GM21576 (cell line): ENCODE results near the gene PIAS4.
A peak's percentile ranks its signal among the peaks of the same experiment; 100 is the strongest.

Experiments used
- ATAC-seq: cut with Tn5 transposase; IDR thresholded peaks from one replicate; pipeline ENCODE4 v1.9.1; 2021; ENCODE audit warnings: mild to moderate bottlenecking, moderate library complexity; ENCODE audit not compliant: unreplicated experiment

Gene PIAS4

DNA sequence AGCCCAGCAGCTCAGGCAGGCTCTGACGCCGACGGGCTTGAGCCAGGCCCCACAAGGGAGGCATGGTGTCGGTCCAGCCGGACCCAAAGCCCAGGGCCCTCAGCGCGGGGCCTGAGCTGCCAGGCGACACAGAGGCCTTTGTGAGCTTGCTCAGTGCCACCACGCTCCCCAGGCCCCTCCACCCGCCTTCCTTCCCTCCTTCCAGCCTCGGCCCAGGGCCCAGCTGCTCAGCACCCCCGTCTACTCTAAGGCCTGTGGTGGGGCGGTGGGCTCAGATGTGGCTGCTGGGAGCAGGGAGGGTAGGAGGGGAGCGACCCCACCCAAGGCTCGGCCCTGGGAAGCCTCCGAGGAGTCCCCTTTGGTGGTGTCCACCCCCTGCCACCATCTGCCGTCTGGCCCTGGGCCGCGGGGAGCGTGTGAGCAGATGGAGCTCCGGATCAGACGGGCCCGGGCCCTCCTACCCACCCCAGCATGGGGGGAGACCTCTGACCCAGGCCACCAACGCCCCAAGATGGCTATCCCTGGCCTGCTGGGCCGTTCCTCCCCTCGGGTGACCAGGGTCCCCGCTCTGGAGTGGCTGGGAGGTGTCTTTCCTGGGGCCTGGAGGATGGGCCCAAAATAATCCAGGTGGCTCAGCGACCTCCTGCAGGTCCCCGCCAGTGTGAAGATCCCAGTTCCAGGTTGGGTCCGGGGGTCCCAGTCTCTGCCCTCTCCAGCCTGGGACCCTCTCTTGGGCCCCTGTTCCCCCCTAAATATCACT is 51.3 kb downstream of the PIAS4 start:
- no peak for ATAC-seq

DNA sequence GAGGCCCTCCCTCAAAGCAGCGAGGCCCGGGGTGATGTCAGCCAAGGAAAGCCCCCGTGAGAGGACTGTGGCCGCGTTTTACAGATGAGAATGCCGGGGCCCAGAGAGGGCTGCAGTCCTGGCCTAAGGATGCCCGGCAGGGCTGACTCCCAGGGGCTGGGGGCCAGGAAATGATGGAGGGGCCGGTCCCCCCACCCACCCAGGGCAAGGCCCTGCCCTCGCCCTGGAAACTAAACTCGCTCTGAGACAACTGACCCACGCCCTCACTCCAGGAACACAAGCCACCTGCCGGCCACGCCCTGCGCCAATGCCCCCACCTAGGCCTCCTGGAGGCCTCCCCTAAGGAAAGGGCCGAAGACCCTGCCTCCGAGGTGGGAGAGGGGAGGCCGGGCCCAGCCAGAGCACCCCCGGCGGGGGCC is 51.9 kb downstream of the PIAS4 start:
- ATAC-seq: no peak

DNA sequence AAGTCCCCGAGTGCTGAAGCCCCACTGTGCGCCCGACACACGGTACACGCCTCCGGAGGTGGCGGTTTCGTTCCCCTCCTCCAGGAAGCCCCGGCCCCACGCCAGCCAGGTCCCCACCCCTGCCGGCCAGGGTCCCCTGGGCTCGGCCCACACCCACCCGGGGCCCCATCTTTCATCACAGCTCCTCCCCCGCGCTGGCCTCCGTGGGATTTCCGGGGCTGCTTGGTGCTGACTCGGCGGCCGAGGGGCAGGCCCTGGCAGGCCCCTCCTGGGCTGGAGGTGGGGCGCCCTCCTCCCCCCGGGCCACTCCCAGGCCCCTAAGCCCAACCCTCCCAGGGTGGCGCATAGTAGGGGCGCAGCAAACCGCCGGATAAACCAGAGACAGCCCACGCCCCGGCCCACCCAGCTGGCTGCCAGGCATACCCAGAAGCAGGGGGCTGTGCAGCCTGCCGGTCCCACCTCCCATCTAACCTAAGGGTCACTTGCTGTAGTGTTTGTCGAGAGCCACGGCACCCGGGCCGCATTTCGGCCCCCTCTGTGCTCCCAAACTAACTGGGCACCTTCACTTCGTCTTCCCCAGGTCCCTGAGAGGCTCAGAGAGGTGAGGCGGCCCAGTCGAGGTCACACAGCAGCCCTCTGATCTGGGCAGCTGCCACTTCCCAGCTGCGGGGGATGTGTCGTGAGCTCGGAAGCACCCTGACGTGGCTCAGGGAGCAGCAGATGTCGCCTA is 52.5 kb downstream of the PIAS4 start:
- no peak for ATAC-seq

DNA sequence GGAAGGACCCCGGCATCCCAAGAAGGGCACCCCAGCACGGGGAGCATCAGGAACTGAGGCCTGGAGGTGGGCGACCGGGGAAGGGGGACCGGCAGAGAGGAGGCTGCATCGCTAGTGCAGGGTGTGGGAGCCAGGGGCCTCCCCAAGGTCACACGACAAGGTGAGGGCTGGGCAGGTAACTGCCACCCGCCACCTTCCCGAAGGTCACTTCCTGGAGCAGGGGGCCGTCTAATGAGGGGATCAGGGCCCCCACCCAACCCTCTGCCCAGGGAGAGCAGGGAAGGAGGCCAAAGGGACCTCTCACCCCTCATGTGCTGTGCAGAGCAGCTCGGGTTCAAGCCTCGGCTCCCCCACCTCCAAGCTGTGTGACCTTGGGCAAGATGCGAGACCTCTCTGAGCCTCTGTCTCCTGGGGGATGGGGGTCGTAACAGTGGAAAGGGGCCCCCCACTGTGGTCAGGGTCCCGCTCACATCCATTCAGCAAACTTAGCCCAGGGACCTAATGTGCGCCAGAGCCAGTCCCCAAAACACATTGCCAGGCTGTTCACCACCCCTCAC is 53.2 kb downstream of the PIAS4 start:
- ATAC-seq: no peak

DNA sequence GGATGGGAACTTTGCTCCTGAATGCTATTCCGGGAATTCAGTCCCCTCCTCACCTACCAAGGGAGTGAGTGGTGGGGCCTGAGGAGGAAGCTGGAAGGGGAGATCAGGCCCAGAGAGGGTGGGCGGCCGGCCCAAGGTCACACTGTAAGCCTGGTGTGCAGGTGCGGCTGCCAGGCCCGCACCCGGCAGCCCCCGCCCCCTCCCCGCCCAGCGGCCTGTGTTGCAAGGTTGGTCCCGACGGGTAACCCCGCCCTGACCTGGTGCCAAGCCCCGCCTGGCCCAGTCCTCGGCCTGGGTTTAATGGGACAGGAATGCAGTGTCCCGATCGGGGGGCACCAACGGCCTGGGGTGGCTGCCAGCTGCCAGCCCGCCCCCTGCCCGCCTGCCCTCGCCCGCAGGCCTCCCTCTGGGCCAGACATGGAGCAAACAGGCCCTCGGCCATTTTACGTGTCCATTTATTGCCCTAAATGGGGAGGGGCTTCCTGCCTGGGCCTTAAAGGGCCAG is 53.7 kb downstream of the PIAS4 start:
- no peak for ATAC-seq

DNA sequence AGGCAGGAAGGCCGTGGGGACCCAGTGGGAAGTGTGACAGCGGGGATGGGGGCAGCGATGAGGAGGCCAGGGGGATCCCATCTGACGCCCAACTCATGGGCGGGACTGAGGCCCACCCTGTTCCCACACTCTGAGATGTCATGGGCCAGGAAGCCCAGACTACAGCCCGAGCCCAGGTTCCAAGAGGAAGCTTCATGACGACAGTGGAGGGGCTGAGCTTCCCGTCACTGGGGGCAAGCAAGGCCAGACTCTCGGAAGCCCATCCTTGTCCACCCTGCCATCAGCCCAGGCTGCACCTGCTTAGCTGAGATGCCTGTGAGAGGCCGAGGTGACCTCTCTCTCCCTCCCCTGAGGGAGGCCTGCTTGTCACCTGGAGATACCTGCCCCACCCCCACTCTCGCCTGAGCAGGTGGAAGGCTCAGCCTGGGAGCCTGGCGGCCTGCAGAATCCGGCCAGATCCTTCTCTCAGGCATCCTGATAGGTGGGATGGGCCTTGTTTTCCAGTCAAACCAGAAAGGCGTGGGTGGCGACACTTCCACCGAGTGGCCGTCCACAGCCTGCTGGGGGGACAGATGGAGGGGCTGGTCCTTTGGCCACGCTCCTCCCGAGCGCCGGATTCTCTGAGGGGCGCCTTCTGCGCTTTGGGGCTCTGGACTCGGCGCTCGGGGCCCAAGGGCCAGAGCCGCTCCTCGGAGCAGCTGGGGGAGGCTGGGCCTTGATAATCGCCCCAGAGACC is 54.3 kb downstream of the PIAS4 start:
- no peak for ATAC-seq

DNA sequence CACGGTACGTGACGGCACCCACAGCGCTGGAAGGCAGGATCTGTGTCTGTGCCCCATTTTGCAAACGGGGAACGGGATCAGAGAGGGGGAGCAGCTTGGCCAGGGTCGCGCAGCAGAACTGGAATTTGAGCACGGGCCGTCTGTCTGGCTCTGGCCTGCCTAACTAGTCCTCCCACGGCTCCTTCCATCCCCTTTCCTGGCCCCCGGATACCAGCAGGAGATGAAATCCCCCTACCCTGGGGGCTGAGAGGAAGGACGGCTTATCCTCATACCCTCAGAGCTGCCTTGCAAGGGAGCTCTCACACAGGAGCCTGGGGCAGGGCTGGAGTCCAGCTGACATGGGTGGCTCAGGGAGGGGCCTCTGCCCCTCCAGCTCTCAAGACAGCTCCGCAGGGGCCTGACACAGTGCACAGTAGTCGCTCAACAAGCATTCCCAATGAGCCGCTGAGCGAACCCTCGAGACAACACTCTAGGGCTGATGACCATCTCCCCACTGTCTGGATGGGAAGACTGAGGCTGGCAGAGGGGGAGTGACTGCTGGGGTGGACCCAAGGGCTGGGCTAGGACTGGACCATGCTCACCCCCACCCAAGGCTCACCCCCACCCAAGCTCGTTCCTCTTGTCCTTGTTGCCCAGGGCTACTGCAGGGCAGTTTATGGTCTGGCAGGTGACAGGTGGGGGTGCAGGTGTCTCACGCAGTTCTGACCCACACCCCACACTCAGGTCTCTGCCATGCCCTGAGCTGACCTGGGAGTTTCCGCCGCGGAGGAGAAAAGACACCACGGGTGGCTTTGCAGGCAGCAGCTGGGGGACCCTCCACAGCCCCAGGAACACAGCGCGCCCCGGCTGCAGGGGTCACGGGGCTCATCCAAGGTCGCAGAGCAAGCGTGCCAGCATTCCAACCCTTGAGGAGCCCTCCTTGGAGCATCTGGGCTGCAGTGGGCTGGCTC is 55.2 kb downstream of the PIAS4 start:
- no peak for ATAC-seq

DNA sequence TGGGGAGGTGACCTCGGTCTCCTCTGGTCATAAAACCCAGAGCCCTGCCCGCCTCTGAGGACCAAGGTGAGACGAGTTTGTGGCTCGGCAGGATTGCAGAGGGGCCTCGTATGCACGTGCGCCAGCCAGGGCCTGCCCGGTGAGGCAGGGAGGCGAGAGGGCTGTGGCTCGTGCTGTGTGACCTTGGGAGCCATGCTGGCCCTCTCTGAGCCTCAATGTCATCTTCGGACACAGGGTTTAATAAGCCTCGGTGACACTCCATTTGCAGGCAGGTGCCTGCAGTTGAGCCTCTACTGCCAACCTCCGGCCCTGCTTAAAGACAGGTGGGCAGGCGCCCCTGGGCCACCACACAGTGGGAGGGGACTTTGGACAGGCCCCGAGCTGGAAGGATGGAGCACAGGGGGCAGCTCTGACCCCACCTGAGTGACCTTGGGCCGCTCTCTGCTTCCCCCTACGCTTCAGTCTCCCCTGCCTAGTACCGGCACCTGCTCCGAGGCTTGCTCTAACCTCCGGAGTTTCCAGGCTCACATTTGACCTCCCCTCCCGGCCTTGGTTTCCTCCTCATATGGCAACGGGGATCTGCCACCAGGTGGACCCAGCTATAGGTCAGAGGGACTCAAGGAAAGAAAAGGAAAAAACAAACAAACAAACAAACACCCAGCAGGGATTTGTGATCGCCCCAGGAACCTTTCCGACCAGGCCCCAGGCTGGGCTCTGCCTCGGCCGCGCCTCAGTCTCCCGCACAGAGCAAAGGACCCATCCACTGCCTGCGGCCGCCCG is 56.0 kb downstream of the PIAS4 start:
- ATAC-seq: no peak

DNA sequence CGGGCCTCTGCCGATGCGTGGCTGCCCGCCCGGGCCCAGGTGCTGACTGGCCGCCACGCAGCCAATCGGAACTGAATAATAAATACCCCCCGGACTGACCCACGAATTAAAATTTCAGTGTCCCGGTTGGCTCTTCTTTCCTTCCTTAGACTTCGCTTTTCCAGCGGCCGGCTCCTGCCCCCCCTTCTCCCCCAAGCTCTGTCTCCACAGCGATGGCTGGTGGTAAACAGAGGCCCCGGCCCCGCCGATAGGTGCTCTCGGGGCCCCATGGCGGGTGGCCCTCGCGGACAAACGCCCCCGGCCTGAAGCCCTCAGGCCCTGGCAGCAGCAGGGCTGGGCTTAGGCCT is 56.6 kb downstream of the PIAS4 start:
- ATAC-seq: no peak

DNA sequence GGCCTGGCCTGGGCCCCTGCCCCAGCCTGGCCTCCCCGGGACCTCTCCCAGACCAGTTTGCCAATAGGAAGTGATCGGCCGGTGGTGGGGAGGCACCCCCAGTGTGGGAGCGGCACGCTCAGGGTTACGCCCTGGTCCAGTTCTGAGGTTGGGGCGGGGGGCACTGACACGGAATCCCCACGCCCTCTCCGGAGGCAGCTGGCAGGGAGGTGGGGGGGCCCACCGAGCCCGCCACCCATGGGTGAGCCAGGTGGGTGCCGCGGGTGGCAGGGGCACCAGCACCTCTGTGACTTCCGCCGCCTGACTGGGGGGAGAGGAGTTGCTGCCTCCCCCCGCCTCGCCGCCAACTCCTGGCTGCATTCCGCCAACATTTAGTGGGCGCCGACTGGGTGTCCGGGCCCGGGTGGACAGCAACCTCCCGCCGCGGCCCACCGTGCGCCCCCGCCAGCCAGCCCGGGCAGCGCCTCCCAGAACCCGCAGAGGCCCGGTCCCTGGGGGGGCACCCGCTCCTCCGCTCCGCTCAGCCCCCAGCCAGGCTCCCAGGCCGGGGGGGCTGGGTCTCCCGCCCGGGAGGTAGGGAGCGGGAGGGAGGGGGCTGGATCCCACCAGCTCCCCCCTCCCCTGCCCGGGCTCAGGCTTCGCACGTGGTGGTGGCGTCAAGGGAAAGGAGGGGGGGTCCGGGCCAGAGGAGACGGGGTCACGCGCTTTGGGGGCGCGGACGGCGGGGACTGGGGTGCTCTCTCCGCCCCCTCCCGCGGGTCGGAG is 57.1 kb downstream of the PIAS4 start:
- no peak for ATAC-seq

DNA sequence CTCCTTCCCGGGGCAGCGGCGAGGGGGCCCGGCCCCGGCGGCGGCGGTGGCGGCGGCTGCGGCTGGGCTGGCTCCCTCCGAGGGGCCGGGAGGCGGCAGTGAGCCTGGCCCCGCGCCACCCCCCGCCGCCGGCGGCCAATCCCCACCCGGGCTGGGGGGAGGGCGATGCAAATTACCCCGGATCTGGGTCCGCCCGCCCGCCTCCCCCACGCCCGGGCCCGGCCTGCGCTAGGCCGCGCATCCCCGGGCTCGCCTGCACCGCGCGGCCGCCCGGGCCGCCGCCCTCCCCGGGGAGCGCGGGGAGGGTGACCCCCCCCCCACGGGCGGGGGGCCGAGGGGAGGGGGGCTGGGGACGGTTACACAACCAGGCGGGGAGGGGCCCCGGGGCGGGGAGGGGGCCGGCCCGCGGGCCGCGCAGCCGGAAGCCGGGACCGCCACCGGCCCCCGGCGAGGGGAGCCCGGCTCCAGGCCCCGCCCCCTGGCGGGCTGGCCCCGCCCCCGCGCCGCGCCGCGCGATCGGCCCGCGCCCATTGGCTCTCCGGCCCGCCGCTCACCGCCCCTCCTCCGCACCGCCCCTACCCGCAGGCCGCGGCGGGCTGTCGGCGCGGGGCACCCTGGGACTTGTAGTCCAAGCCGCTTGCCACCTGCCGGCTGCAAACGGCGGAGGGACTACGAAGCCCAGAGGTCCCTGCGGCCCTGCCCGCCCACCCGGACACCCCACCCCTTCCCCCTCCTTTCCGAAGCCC is 58.1 kb downstream of the PIAS4 start:
- peak; percentile 63 for ATAC-seq

DNA sequence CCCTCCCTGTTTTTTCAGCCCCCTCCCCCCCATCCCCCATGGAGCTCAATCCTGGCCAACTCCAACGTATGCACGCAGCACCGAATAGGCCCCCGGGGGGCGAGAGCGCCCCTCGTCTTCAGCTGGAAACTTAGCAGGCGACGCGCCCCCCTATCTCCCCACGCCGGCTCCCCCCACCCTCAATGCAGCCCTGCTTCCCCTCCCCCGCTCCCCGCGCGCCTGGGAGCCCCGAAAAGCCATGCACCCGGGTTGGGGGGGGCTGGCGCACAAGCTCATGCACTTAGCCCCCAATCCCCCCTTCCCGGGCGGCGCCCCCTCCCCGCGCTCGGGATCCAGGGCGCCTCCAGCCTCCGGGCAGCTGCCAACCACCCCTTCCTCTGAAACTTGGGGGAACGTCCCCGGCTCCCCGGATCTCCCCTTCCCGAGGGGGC is 58.7 kb downstream of the PIAS4 start:
- ATAC-seq: no peak

DNA sequence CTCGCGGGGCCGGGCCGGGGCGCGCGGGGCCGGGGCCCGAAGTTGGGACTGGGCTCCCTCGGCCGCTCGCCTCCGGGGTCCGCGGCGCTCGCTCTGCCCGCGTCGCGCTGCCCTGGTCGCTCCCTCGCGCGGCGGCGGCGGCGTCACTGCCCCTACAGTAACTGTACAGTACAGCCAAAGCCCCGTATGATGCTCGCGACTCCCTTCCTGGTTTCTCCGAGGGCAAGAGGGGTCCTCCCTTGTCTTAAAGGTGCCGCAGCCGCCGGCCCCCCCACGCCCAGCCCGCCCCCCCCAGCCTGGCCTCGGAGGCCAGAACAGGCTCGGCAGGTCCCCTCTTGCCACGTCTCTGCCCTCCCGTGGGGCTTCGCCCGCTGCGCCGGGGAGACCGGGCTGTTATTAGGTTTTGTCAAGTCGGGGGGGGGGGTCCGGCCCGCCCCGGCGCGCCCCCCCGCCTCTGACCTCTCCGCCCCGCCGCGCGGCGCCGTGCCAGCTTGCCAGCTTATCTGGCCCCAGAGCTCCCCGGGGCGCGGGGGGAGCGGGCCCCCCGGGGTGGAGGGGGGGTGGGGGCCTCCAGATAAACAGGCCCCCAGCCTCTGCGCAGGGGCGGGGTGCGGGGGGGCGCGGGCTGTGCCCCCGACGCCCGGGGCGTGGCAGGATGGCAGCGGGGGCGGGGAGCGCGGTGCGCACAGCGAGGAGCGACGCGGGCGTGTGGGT is 59.3 kb downstream of the PIAS4 start, which contains the start of gene ZBTB7A:
Gene ZBTB7A (minus strand): TSS at position 218 of the 714 bp plus-strand sequence. CDS start 11,667 bp downstream, outside the sequence.
- ATAC-seq: no peak

DNA sequence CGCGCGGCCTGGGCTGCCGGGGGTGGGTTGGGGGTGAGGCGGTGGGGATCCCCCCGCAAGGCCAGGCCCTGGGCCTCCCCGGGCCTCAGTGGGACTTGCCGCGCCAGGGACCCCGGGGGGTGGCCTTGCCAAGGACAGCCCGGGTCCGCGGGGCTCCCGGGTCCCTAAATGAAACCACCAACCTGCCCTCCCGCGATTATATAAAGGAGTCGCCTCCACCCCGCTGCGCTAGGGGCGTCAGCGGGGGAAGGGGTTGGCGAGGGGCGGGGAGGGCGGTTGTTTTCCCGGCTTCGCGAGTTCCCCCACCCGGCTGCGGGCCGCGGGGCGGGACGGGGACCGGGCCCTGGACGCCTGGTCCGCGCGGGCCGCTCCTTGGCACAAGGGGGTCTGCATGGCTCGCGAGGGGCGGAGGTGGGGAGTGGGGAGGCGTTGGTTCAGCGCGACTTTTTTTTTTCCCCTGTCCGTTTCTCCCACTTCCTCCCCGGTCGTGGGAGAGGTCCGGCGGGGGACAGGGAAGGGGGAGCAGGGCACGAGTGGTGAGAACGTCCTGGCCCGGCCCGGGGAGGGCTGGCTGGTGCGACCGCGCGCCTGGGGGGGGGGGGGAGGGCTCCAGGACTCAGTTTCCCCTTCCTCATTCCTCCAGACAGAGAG is 60.0 kb downstream of the PIAS4 start:
- ATAC-seq: no peak

DNA sequence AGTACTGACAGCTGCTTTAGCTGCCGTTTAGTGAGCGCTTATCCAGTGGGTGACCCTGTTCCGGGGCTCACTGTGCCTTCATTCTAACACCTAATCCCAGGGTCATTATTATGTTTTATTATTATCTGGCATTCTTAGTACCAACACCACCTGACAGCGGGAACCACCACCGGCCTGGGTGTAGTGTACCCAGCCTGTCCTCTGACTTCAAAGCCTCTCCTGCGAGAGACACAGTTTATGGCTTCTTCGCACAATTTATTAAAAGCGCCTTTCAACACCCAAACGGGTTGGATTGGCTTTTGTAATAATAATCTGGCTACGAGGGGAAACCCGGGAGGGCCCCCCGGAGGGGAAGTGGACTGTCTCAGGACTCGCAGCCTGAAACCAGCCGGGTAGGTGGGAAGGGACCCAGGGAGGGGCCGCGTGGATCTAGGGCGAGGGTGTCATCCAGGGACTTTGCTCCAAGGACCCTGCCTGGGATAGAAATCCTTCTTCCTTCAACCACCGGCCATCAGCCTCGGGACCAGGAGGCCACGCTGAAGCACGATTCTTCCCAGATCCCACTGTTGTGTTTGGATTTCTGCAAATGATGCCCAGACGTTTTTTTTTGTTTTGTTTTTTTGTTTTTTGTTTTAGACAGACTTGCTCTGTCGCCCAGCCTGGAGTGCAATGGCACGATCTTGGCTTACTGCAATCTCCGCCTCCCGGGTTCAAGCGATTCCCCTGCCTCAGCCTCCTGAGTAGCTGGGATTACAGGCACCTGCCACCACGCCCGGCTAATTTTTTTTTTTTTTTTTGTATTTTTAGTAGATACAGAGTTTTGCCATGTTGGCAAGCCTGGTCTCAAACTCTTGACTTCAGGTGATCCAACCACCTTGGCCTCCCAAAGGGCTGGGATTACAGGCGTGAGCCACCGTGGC is 60.8 kb downstream of the PIAS4 start:
- no peak for ATAC-seq
